ENCODE measurements around the gene ZNF462.
"Not testable (repeated sequence)": the region's sequence is repeated elsewhere in the genome, so short reads cannot be mapped to it uniquely, and the experiment has no call there.

Gene ZNF462

GRCh38 chr9:106862821-106863720 lies at the start of gene ZNF462:
Gene ZNF462, plus strand, starts transcription at chr9:106863166. Its CDS starts 60,218 bp downstream, at chr9:106923384.
- peak; percentile 41 for DNase-seq

DNA sequence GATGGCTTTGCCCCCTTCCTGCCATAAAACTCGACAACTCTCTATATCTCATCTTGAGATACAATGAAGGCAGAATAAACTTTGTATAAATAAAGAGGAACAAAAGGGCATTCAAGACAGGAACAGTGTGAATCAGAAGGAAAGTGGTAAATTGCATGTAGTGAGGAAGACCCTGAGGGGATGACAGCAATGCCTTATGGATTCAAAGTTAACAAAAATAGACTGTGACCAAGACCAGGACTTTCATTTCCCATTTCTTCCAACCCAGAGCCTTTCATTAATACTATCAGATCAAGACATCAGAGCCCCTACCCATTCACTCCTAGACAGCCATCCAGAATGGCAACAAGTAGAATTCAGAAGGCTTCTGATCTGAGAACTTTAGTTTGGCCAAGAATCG lies 46.4 kb upstream of the ZNF462 start:
- DNase-seq = no peak

DNA sequence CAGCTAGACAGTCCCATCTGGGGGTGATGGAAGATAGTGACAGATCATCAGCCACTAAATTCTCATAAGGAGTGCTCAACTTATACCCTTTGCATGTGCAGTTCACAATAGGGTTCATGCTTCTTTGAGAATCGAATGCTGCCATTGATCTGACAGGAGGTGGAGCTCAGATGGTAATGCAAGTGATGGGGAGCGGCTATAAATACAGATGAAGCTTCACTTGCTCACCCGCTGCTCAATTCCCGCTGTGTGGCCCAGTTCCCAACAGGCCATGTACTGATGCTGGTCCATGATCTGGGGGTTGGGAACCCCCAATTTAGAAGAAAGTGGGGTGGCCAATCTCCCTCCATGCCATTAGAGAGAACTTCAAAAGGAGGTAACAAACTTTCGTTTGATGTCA lies 44.9 kb upstream of the ZNF462 start:
- DNase-seq = no peak

DNA sequence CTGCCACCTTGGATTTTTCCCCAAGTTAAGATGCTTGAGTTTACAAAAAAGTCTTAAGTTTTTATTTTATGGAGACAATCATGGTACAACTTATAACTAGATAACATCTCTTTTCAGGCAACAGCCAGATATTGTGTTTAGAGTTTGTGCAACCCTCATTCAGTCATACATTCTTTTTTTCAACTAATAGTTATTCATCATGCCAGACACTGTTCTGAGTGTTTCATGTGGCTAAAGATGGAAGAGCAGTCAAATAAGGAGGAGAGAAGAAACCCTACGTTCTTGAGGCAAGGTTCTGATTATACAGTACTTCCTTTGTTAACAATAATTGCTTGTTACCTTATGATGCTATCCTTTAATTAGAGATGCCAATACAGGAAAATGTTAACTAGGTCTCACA lies 42.1 kb upstream of the ZNF462 start:
- DNase-seq = no peak

DNA sequence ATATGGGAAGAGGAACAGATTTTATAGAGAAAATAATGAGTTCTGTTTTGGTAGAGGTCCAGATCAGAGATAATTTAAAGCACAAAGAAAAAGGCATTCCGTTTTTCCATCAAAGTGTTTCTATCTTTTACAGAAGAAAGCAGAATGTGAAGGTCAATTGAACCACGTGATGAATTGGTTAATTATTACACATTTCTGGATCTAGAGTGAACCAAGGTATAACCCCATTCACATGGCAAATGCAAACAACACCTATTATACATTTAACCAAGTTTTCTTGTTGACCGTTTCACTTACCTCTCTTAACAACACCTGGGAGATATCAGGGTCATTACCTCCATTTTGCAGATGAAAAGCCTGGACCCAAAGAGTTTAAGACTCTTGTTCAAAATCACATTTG lies 34.9 kb upstream of the ZNF462 start:
- DNase-seq = no peak

- no peak for DNase-seq
These were observed 34.0 kb upstream of the ZNF462 start for GRCh38 chr9:106828965-106829364.

DNA sequence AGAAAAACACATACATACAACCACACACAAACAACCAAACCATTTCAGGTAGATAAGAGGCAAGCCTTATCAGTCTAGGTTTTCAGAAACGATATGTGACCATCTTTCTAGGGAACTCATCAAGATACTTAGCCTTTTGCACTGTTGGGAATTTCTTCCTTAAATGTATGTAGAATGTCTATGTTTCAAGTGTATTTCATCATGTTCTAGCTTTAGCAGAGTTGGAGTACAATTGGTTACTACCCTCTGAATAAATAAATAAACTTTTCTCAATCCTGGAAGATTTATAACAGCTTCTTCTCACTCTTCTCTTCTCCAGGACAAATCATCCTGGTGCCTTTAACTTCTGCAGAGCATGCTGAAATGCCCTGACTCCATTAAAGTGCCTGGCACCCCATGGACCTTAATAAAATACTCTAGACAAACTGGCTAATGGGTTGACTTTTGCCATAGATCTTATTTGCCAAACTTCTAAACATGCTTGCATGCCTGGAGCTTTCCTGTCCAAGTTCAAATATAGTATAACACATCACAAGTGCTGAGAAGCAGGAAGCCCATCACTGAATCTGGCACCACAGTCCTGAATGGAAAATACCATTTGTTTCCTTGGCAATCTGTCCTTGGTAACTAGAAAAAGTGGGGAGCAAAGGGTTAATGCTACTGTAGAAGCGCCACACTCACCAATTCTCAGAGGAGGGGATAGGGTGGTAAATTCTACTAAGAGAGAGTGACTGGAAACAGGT lies 33.1 kb upstream of the ZNF462 start:
- DNase-seq = no peak

DNA sequence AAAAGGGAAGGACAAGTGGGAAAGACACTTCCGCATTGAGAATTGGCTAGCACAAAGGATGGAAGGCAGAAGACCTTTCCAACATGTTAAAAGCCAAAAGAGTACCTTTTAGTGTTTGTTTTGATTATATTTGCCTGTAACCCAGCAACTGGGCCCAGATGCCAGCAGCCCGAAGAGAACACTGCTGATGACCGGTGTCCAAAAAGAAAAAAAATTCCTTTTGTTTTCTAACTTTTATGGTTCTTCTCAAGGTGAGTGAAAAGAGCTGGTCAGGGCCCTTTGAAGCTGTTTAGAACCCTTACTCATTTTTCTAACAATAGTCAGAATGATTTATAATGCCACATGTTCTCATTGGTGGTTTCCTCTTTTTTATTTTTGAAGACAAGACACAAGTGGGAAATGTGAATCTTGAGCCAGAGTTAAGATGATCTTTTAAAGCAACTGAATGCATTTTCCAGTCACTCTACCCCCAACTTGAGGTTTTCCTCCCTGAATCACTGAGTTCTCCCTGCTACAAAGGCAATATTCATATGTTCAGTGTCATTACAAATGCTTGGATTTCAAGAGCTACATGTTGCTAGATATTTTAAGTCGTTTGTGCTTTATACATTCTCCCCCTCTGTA lies 32.3 kb upstream of the ZNF462 start:
- no peak for DNase-seq

DNA sequence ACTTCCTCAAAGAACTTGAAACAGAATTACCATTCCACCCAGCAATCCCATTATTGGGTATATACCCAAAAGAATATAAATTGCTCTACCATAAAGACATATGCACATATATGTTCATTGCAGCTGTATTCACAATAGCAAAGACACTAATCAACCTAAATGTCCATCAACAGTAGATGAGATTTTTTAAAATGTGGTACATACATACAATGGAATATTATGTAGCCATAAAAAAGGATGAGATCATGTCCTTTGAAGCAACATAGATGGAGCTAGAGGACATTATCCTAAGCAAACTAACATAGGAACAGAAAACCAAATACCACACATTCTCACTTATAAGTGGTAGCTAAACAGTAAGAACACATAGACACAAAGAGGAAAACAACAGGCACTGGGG lies 28.1 kb upstream of the ZNF462 start:
- no peak for DNase-seq

GRCh38 chr9:106835840-106836239 lies 27.1 kb upstream of the ZNF462 start:
- no peak for DNase-seq

- DNase-seq = no peak
These were observed 19.6 kb upstream of the ZNF462 start for GRCh38 chr9:106843371-106843770.

DNA sequence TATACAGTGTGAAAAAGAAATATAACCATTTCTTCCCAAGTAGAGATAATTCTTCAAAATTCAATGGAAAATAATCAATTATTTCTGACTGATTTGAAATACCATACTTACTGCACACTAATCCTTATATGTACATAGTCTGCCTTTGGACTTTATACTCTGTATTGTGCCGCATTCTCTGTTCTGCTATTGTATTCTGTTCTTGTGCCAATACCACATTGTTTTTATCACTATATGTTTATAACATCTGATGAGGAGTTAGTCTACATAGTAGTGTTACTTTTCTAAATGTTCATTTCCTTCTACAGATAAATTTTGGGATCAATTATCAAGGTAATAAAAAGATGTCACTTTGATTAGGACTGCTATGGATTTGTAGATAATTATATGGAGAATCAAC lies 16.7 kb upstream of the ZNF462 start:
- DNase-seq = no peak

DNA sequence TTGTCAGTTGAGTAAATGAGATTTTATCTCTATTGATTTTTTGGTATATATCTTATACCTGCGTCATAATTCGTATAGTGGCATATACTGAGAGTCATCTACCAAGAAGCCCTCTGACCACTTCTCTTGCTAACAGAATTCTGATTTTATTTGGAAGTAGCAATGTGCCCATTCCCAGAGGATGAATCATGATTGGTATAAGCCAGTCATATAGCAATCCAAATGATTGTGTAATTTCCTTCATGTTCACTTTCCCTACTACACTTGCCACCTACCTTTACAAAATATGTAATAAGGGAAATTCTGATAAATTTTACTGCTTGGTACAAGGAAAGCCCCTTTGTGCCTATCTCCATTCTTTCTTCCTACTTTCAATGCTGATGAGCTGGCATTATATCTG lies 16.1 kb upstream of the ZNF462 start:
- no peak for DNase-seq

DNA sequence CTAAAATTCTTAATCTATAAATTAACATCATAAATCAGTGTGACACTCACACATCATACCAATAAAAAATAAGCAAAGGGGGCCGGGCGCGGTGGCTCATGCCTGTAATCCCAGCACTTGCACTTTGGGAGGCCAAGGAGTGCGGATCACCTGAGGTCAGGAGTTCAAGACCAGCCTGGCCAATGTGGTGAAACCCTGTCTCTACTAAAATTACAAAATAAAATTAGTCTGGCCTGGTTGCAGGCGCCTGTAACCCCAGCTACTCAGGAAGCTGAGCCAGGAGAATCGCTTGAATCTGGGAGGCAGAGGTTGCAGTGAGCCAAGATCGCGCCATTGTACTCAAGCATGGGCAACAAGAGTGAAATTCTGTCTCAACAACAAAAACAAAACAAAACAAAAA lies 11.3 kb upstream of the ZNF462 start:
- not testable (repeated sequence) for DNase-seq

- DNase-seq = no peak
These were observed 5.0 kb upstream of the ZNF462 start for GRCh38 chr9:106857811-106858470.

GRCh38 chr9:106859957-106860720 lies 2.8 kb upstream of the ZNF462 start:
- peak; percentile 52 for DNase-seq

DNA sequence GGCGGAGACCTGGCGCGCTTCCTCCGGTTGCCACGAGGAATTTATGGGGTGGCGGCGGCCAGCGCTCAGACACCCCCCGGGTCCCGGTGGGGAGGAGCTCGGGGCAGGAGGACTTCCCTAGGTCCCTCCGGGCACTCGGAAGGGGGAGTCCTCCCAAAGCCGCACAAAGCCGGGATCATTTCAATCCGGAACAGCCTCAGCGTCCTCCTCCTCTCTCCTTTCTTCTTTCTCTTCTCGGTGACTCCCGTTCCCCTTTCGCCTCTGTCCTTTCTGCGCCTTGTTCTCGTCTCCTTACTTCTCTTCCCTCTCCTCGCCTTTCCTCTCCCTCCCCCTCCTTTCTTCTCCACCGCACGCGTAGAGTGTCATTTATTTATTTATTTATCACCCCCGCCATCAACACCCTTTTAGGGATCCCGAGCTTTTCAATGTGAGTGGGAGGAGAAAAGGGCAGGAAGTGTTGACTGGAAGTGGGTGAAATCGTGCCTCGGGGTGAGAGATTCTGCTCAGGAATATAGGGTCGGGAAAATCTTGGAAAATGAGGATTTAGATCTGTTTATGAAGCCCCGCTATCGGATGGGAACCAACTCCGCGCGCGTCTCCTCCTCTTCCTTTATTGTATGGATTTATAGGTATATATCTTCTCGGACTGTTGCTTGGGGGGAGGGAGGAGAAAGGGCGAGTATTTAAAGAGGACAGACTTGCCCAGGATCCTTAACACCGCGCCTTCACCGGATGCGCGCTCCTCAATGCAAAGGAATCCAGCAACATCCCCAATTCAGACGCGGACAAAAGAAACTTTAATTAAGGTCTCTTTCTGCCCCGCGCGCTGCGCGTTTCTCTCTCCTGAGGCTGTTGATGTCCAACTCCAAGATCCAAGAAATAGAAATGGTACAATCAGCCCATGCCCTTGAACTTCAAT lies 2.0 kb upstream of the ZNF462 start:
- no peak for DNase-seq

- DNase-seq = no peak
These were observed 1.3 kb upstream of the ZNF462 start for GRCh38 chr9:106861640-106862109.

DNA sequence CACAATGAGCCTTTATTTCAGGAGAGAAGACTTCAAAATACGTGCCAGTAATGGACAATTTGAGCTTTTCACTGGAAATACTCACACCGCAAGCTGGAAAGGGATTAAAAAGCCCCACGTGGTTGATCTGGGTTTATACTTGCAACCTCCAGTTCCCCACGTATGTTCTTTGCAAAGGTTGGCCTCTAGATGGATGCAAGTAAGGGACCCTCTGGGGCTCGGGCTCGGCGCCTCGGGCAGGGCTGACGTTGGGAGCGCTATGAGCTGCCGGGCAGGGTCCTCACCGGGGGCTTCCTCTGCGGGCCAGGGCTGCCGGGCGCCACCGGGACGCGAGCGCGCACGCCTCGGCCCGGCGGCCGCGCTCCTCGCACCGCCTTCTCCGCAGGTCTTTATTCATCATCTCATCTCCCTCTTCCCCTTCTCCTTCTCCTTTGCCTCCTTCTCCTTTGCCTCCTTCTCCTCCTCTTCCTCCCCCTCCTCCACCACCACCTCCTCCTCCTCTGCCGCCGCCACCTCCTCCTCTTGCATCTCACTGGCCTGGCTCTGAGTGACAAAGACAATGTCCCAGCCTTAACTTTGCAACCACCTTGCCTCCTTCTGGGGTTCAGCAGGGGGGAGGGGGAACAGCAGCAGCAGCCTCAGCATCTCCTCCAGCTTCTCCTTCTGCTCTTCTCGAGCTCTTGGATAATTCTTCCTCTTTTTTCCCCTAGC lies 701 bp upstream of the ZNF462 start:
- no peak for DNase-seq

- peak; percentile 55 for DNase-seq
These were observed 1.6 kb downstream of the ZNF462 start for GRCh38 chr9:106864373-106865143.
